ENCODE data around the gene DMD.
A peak's percentile ranks its signal among the peaks of the same experiment; 100 is the strongest.

Gene DMD

GRCh38 chrX:31139961-31140360 is 2071.4 kb downstream of the DMD start:
- no peak for DNase-seq
- H3K9me3 Mint-ChIP-seq = no peaks in the 10 kb centered on the region
- no peak overlapping the region for H3K27ac Mint-ChIP-seq
- CTCF ChIA-PET = no interaction called here
- no peak overlapping the region for H3K4me3 Mint-ChIP-seq
- no peaks in the 10 kb centered on the region for H3K36me3 Mint-ChIP-seq
- peaks cover 10% of the 10 kb centered on the region for H3K4me1 Mint-ChIP-seq
- H3K27me3 Mint-ChIP-seq = no peaks in the 10 kb centered on the region

- no peak overlapping the region for H3K4me3 Mint-ChIP-seq
- no peaks in the 10 kb centered on the region for H3K9me3 Mint-ChIP-seq
- no peak overlapping the region for H3K27ac Mint-ChIP-seq
- H3K27me3 Mint-ChIP-seq = no peaks in the 10 kb centered on the region
- CTCF ChIA-PET = no interaction called here
- no peak for DNase-seq
- H3K4me1 Mint-ChIP-seq = peaks cover 10% of the 10 kb centered on the region
- H3K36me3 Mint-ChIP-seq = no peaks in the 10 kb centered on the region
These were observed 2073.2 kb downstream of the DMD start for GRCh38 chrX:31138124-31138523.

DNA sequence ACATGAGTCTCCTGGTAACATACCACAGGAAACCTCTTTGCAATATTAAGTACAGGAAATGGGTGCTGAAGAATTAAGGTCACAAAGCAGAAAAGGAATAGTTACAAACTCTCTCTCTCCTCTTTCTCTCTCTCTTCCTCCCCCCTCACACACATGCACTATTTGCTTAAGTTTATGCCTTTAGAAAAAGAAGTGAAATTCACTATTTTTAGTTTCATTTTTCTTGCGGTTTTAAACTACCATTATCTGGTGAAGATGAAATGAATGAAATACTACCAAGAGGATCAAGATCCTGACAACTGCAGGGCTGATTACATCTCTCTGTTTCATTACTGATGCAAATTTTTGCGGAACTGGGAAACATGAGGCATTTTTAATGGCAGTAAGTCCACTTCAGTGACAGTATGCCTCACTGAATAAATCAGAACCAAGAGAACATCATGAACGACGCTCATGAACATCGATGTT is 2075.2 kb downstream of the DMD start:
- Mint-ChIP-seq H3K9me3 (no peaks in the 10 kb centered on the region), H3K4me3 (peak overlapping the region; percentile 26), H3K36me3 (no peaks in the 10 kb centered on the region), H3K27ac (no peak overlapping the region), H3K4me1 (peaks cover 10% of the 10 kb centered on the region), H3K27me3 (no peaks in the 10 kb centered on the region)
- CTCF ChIA-PET = no interaction called here
- no peak for DNase-seq

DNA sequence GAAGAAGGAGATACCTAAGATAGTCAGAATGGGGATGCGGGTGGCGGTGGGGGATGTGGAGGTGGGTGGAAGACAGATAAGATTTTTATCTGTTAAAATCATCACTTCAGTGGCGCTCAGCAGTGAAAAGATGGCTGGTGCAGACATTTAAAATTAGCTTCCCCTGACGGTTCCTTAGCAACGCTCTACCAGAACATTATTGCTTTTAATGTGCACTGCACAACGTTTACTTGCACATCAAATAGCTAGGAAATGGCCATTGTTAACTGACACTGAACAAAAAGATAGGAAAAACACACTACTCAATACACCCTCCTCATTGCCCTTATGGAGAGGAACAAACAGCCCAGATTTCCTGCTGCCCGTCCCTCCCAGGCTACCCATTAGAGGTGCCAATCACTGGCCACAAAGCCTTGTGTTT is 2078.5 kb downstream of the DMD start:
- Mint-ChIP-seq H3K36me3 (no peaks in the 10 kb centered on the region), H3K27ac (no peak overlapping the region), H3K27me3 (no peaks in the 10 kb centered on the region), H3K4me1 (peaks cover 10% of the 10 kb centered on the region), H3K9me3 (no peaks in the 10 kb centered on the region), H3K4me3 (no peak overlapping the region)
- no peak for DNase-seq
- CTCF ChIA-PET = no interaction called here

GRCh38 chrX:31130457-31131220 is 2080.7 kb downstream of the DMD start:
- H3K27ac Mint-ChIP-seq = no peak overlapping the region
- peaks cover under 1% of the 10 kb centered on the region for H3K4me1 Mint-ChIP-seq
- no peaks in the 10 kb centered on the region for H3K36me3 Mint-ChIP-seq
- CTCF ChIA-PET = no interaction called here
- no peaks in the 10 kb centered on the region for H3K9me3 Mint-ChIP-seq
- no peak for DNase-seq
- no peak overlapping the region for H3K4me3 Mint-ChIP-seq
- no peaks in the 10 kb centered on the region for H3K27me3 Mint-ChIP-seq

- DNase-seq = no peak
- Mint-ChIP-seq H3K4me1 (no peaks in the 10 kb centered on the region), H3K9me3 (no peaks in the 10 kb centered on the region), H3K27me3 (no peaks in the 10 kb centered on the region), H3K4me3 (no peak overlapping the region), H3K27ac (no peak overlapping the region), H3K36me3 (no peaks in the 10 kb centered on the region)
- CTCF ChIA-PET = no interaction called here
These were observed 2082.5 kb downstream of the DMD start for GRCh38 chrX:31128855-31129254.

- Mint-ChIP-seq H3K27me3 (no peaks in the 10 kb centered on the region), H3K36me3 (no peaks in the 10 kb centered on the region), H3K4me3 (no peak overlapping the region), H3K27ac (peak overlapping the region; percentile 58), H3K4me1 (no peaks in the 10 kb centered on the region), H3K9me3 (no peaks in the 10 kb centered on the region)
- CTCF ChIA-PET = no interaction called here
- DNase-seq = no peak
These were observed 2083.6 kb downstream of the DMD start for GRCh38 chrX:31127716-31128115.

DNA sequence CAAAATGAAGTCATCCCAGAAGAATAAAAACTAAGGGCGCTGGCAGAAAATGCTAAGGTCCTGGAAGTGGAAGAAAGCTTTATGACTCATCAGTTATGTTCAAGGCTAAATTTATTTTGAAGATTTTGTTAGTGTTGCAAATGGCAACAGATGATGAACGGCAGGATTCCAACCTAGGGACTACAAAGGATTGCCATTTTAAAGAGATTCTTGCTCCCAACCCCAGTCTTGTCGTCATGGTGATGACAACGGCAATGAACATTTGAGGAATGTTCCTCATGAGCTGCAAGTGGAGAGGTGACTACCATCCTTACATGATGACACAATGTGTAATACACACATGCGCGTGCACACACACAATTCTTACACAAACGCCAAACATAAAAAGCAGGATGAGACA is 2085.1 kb downstream of the DMD start:
- H3K27me3 Mint-ChIP-seq = no peaks in the 10 kb centered on the region
- CTCF ChIA-PET = no interaction called here
- H3K9me3 Mint-ChIP-seq = no peaks in the 10 kb centered on the region
- no peak for DNase-seq
- H3K4me3 Mint-ChIP-seq = no peak overlapping the region
- no peaks in the 10 kb centered on the region for H3K4me1 Mint-ChIP-seq
- no peaks in the 10 kb centered on the region for H3K36me3 Mint-ChIP-seq
- no peak overlapping the region for H3K27ac Mint-ChIP-seq

- no peaks in the 10 kb centered on the region for H3K4me1 Mint-ChIP-seq
- no peak overlapping the region for H3K27ac Mint-ChIP-seq
- no peaks in the 10 kb centered on the region for H3K9me3 Mint-ChIP-seq
- no peak overlapping the region for H3K4me3 Mint-ChIP-seq
- H3K36me3 Mint-ChIP-seq = no peaks in the 10 kb centered on the region
- DNase-seq = no peak
- H3K27me3 Mint-ChIP-seq = no peaks in the 10 kb centered on the region
- CTCF ChIA-PET = no interaction called here
These were observed 2086.8 kb downstream of the DMD start for GRCh38 chrX:31124536-31124935.

DNA sequence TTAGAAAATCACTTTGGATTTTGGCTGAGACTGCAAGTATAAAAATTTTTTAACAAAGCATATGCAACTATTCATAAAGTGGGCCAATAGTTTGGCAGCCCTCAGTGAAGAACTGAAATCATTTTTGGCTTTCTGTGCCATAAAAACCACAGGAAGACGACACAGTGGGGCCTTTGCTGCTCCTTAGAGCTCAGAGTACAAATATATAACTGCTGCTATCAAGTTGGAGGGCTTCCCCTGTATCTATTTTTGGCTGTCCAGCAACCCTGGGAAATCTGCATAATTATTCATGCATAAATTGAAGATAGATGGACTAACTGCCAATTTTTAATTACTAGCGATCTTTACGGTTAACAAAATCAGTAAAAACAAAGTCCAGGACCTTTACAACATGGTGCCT is 2088.0 kb downstream of the DMD start:
- no peak overlapping the region for H3K4me3 Mint-ChIP-seq
- H3K9me3 Mint-ChIP-seq = no peaks in the 10 kb centered on the region
- H3K27me3 Mint-ChIP-seq = no peaks in the 10 kb centered on the region
- no peak for DNase-seq
- no peak overlapping the region for H3K27ac Mint-ChIP-seq
- H3K4me1 Mint-ChIP-seq = no peaks in the 10 kb centered on the region
- CTCF ChIA-PET = no interaction called here
- H3K36me3 Mint-ChIP-seq = no peaks in the 10 kb centered on the region

DNA sequence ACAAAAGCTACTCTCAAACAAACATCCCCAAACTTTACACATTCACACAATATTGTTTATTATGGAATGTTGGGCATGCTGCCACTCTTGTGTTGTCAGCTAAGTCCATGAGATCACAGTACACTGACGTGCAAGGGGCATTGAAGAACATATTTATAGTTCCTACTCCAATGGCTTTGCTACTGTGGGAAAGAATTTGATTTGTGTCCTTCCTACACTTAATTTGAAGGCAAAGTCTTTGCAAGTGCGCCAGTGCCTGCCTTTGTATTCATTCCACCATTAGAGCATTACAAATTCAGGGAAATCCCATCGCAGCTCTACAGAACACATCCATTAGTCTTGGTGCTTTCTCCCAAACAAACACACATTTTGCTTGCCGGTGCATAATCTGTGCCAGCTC is 2094.1 kb downstream of the DMD start:
- H3K4me3 Mint-ChIP-seq = no peak overlapping the region
- peaks cover 4% of the 10 kb centered on the region for H3K4me1 Mint-ChIP-seq
- no peak for DNase-seq
- H3K27ac Mint-ChIP-seq = no peak overlapping the region
- CTCF ChIA-PET = no interaction called here
- H3K9me3 Mint-ChIP-seq = no peaks in the 10 kb centered on the region
- no peaks in the 10 kb centered on the region for H3K27me3 Mint-ChIP-seq
- no peaks in the 10 kb centered on the region for H3K36me3 Mint-ChIP-seq

- peaks cover 4% of the 10 kb centered on the region for H3K4me1 Mint-ChIP-seq
- H3K36me3 Mint-ChIP-seq = no peaks in the 10 kb centered on the region
- H3K27me3 Mint-ChIP-seq = no peaks in the 10 kb centered on the region
- no peak overlapping the region for H3K27ac Mint-ChIP-seq
- CTCF ChIA-PET = no interaction called here
- no peaks in the 10 kb centered on the region for H3K9me3 Mint-ChIP-seq
- H3K4me3 Mint-ChIP-seq = no peak overlapping the region
- no peak for DNase-seq
These were observed 2096.0 kb downstream of the DMD start for GRCh38 chrX:31115398-31115797.

GRCh38 chrX:31114858-31115257 is 2096.5 kb downstream of the DMD start:
- Mint-ChIP-seq H3K27ac (no peak overlapping the region), H3K36me3 (no peaks in the 10 kb centered on the region), H3K27me3 (no peaks in the 10 kb centered on the region), H3K9me3 (no peaks in the 10 kb centered on the region), H3K4me1 (peaks cover 4% of the 10 kb centered on the region), H3K4me3 (no peak overlapping the region)
- no peak for DNase-seq
- CTCF ChIA-PET = no interaction called here

GRCh38 chrX:31112226-31112999 is 2098.9 kb downstream of the DMD start:
- no peaks in the 10 kb centered on the region for H3K9me3 Mint-ChIP-seq
- no peak overlapping the region for H3K27ac Mint-ChIP-seq
- H3K36me3 Mint-ChIP-seq = no peaks in the 10 kb centered on the region
- CTCF ChIA-PET = no interaction called here
- H3K27me3 Mint-ChIP-seq = no peaks in the 10 kb centered on the region
- no peak overlapping the region for H3K4me3 Mint-ChIP-seq
- DNase-seq = no peak
- H3K4me1 Mint-ChIP-seq = peaks cover 4% of the 10 kb centered on the region

GRCh38 chrX:31110657-31111056 is 2100.7 kb downstream of the DMD start:
- Mint-ChIP-seq H3K4me3 (no peak overlapping the region), H3K27ac (no peak overlapping the region), H3K36me3 (no peaks in the 10 kb centered on the region), H3K9me3 (no peaks in the 10 kb centered on the region), H3K4me1 (peaks cover 4% of the 10 kb centered on the region), H3K27me3 (no peaks in the 10 kb centered on the region)
- no peak for DNase-seq
- CTCF ChIA-PET = no interaction called here

All from activated naive CD4-positive, alpha-beta T cell treated with anti-CD3 and anti-CD28 coated beads, Interleukin-2, amount 10 ng/mL, durations not matched to agents 7 days and 5 days (primary cell).